ENCODE results near the gene PFDN6.

The PFDN6 gene

GRCh38 chr6:33294086-33294823 lies 4.9 kb downstream of the PFDN6 start:
- no peak for ATAC-seq
- TF ChIP-seq PPARA (CRISPR knock-in tag; IDR thresholded peaks at IDR 0.05; ENCODE audit: borderline replicate concordance) (no peak), ZNF8 (CRISPR knock-in tag; IDR thresholded peaks at IDR 0.05) (no peak), ISL1 (CRISPR knock-in tag; IDR thresholded peaks at IDR 0.05) (no peak), ARNTL (CRISPR knock-in tag; IDR thresholded peaks at IDR 0.05; ENCODE audit: borderline replicate concordance, low read depth) (no peak), ZFP30 (CRISPR knock-in tag; IDR thresholded peaks at IDR 0.05) (no peak), ZC3H10 (CRISPR knock-in tag; IDR thresholded peaks at IDR 0.05) (no peak), CREB5 (CRISPR knock-in tag; IDR thresholded peaks at IDR 0.05; ENCODE audit: low read depth) (no peak)

- no peak for ATAC-seq
- TF ChIP-seq ESRRG (CRISPR knock-in tag; IDR thresholded peaks at IDR 0.05) = no peak
- no peak for TF ChIP-seq CREB5 (CRISPR knock-in tag; IDR thresholded peaks at IDR 0.05; ENCODE audit: low read depth)
- no peak for TF ChIP-seq OSR1 (CRISPR knock-in tag; IDR thresholded peaks at IDR 0.05)
- no peak for TF ChIP-seq TOX (CRISPR knock-in tag; IDR thresholded peaks at IDR 0.05; ENCODE audit: borderline replicate concordance)
- no peak for TF ChIP-seq CSDC2 (CRISPR knock-in tag; IDR thresholded peaks at IDR 0.05)
- no peak for TF ChIP-seq ZFP3 (CRISPR knock-in tag; IDR thresholded peaks at IDR 0.05)
- no peak for TF ChIP-seq TSHZ2 (CRISPR knock-in tag; IDR thresholded peaks at IDR 0.05)
- no peak for TF ChIP-seq ISL1 (CRISPR knock-in tag; IDR thresholded peaks at IDR 0.05)
- no peak for TF ChIP-seq ZNF8 (CRISPR knock-in tag; IDR thresholded peaks at IDR 0.05)
- TF ChIP-seq ZNF70 (CRISPR knock-in tag; IDR thresholded peaks at IDR 0.05) = no peak
- TF ChIP-seq POU6F1 (CRISPR knock-in tag; IDR thresholded peaks at IDR 0.05; ENCODE audit: borderline replicate concordance, low read depth) = no peak
- TF ChIP-seq ZNF565 (CRISPR knock-in tag; conservative IDR thresholded peaks at IDR 0.05; ENCODE audit: low read depth) = no peak
- no peak for TF ChIP-seq BACH2 (CRISPR knock-in tag; IDR thresholded peaks at IDR 0.05; ENCODE audit: borderline replicate concordance)
- TF ChIP-seq ARNTL (CRISPR knock-in tag; IDR thresholded peaks at IDR 0.05; ENCODE audit: borderline replicate concordance, low read depth) = no peak
- TF ChIP-seq ZC3H10 (CRISPR knock-in tag; IDR thresholded peaks at IDR 0.05) = no peak
- TF ChIP-seq GLIS3 (CRISPR knock-in tag; IDR thresholded peaks at IDR 0.05) = no peak
Observed at GRCh38 chr6:33295621-33296369, 6.4 kb downstream of the PFDN6 start.

GRCh38 chr6:33296797-33297405 lies 7.5 kb downstream of the PFDN6 start:
- no peak for ATAC-seq
- TF ChIP-seq TSHZ2 (CRISPR knock-in tag; IDR thresholded peaks at IDR 0.05) = no peak
- no peak for TF ChIP-seq ZNF70 (CRISPR knock-in tag; IDR thresholded peaks at IDR 0.05)
- TF ChIP-seq PPARA (CRISPR knock-in tag; IDR thresholded peaks at IDR 0.05; ENCODE audit: borderline replicate concordance) = no peak
- TF ChIP-seq BACH2 (CRISPR knock-in tag; IDR thresholded peaks at IDR 0.05; ENCODE audit: borderline replicate concordance) = no peak
- TF ChIP-seq ZNF565 (CRISPR knock-in tag; conservative IDR thresholded peaks at IDR 0.05; ENCODE audit: low read depth) = no peak
- no peak for TF ChIP-seq TOX (CRISPR knock-in tag; IDR thresholded peaks at IDR 0.05; ENCODE audit: borderline replicate concordance)
- no peak for TF ChIP-seq ESRRG (CRISPR knock-in tag; IDR thresholded peaks at IDR 0.05)
- no peak for TF ChIP-seq RARB (CRISPR knock-in tag; IDR thresholded peaks at IDR 0.05)
- TF ChIP-seq ISL1 (CRISPR knock-in tag; IDR thresholded peaks at IDR 0.05) = no peak
- no peak for TF ChIP-seq CSRNP3 (CRISPR knock-in tag; IDR thresholded peaks at IDR 0.05)
- TF ChIP-seq OSR1 (CRISPR knock-in tag; IDR thresholded peaks at IDR 0.05) = no peak
- no peak for TF ChIP-seq ZFP30 (CRISPR knock-in tag; IDR thresholded peaks at IDR 0.05)
- no peak for TF ChIP-seq CSDC2 (CRISPR knock-in tag; IDR thresholded peaks at IDR 0.05)
- TF ChIP-seq SNAI2 (CRISPR knock-in tag; IDR thresholded peaks at IDR 0.05) = no peak
- TF ChIP-seq ZFP3 (CRISPR knock-in tag; IDR thresholded peaks at IDR 0.05) = no peak
- TF ChIP-seq ZC3H10 (CRISPR knock-in tag; IDR thresholded peaks at IDR 0.05) = no peak
- TF ChIP-seq TCF4 (CRISPR knock-in tag; IDR thresholded peaks at IDR 0.05; ENCODE audit: borderline replicate concordance) = no peak
